Activated CD4-positive, alpha-beta T cell treated with anti-CD3 and anti-CD28 coated beads, Interleukin-2, amount 50 U/mL, for 1 hour (primary cell): ENCODE results near the gene RNU1-3.
"Not testable (repeated sequence)": the region's sequence is repeated elsewhere in the genome, so short reads cannot be mapped to it uniquely, and the experiment has no call there.

Experiments
- DNase-seq: peaks from one replicate; pipeline ENCODE4 v3.0.0-alpha.2; 2020

Gene RNU1-3

DNA sequence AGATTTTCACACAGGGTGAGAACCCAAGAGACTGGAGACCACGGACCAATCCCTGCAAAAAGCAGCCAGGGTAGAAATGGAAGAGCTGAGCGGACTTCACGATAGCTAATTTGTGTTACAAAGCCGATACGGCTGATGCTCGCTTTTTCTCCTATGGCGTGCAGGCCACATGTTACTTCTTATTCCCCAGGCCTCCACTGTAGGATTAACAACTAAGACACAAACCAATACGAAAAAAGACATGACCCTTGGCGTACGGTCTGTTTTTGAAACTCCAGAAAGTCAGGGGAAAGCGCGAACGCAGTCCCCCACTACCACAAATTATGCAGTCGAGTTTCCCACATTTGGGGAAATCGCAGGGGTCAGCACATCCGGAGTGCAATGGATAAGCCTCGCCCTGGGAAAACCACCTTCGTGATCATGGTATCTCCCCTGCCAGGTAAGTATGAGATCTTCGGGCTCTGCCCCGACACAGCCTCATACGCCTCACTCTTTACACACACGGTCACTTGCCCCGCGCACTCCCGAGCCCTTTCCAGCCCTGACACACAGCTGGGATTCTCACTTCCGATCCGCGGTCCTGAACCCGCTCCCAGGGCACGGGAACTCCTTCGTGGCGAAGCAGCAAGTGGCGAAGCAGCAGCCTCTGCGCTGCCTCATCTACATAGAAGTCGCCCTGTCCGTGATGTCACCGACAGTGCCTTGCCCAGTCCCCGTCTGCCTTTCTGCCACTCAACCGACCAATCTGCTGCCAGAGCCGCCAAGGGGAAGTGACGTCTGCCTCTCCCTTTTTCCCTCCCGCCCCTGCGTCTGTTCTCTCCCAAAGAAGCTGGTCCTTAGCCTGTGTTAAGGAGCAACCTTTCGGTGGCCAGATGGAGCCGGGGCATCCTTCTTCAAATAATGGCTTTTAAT, at the start of gene RNU1-3:
TSS of gene RNU1-3 (minus strand) at position 447 of the 912 bp plus-strand sequence.
- DNase-seq = not testable (repeated sequence)

DNA sequence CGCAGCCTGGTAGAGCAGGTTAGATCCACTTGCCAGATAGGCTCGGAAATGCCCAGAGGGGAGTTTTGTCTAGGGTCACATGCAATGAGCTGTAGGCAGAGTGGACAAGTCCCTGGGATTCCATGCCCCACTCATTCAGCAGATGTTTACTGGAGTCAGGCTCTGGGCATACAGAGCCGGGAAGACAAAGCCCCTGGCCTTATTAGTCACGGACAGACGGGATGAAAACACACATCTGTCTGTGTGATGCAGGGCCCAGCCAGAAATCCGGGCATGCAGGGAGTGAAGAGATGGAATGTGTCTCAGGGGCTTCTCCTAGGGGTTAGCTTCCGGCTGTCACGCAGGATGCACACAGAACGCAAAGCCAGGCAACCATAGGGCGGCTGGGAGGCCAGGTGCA, 46.7 kb upstream of the RNU1-3 start:
- not testable (repeated sequence) for DNase-seq

DNA sequence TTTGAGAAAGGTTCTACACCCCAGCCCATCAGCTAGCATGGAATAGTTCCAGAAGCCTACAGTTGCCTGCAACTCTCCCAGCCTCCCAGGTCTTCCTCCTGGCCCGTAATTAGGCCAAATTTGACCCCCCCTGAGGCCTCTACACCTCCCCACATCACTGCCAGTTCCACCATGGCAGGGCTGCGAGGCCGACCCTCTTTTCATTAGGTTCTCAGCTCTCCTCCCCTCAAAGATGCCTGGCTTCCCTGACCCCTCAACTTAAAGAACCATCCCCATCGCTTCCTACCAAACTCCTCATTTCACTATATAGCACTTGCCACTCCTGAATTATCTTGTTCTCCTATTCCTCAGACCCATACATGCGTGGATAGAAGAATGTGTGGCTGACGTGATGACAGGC, 46.2 kb upstream of the RNU1-3 start:
- DNase-seq = not testable (repeated sequence)

DNA sequence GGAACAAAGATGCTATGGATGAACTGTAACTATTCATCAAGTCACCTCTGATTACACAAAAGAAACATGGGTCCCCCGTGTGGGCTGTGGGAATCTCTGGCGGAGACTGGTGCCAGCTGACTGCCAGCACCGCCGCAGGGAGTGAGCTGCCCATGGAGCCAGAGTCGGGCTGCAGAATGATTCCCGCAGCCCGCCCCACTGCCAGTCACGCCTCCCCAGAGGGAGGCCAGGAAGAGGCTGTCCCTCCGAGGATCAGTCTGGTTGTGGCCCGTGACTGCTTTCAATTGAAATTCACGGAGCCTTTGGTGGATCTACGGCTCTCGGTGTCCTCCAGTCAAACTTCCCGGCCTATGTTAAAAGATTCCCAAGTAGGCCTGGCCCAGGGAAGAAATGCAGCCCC, 45.8 kb upstream of the RNU1-3 start:
- DNase-seq = not testable (repeated sequence)

DNA sequence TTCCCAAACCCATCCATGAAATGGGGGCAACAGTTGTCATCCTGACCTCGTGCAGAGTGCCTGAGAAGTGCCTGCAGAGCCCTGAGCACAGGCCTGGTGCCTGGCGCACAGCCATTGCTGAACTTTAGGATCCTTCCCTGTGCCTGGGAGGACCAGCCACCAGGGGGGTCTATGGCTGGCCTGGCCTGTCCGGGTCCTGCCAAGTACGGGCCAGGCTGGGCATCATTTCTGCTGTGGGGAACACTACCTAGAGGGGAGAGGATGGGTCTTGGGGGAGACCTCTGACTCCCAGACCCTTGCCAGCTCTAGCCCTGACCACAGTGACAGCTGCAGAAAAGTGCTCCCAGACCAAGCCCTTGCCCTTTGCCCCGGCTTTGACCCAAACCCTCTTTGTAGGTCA, 45.4 kb upstream of the RNU1-3 start:
- not testable (repeated sequence) for DNase-seq

DNA sequence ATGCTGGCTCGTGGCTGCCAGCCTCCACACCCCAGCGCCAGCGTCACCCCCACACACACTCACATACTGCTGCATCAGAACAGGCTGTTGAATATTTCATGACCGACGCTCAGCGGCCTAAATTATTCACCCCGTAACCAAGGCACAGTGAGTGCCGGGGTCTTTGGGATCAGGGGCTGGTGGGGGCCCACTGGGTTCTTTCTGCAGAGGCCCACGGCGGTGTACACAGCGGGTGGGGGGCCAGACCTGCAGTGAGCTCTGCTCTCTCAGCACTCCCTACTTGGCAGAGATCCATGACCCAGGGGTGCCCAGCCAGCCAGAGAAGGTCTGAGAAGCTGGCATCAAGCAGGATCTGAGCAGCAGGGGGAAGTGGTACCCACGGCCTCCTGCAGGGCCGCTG, 43.9 kb upstream of the RNU1-3 start:
- DNase-seq = not testable (repeated sequence)

DNA sequence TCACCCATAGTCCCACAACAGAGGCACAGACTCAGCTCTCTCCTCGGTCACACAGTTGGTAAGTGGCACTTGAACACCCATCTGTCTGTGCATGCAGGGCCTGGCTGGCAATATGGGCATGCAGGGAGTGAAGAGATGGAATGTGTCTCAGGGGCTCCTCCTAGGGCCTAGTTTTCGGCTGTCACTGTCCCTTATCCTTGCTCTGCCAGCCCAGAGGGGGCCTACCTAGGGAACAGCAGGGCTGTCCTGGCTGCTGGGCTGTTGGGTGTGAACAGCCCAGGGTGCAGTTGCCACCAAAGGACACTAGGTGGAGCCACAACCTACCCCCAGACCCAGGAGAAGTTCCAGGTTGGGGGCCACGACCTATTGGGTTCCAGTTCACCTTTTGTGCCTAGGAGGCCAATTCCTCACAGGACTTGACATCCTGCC, 42.9 kb upstream of the RNU1-3 start:
- DNase-seq = peak; percentile 54

DNA sequence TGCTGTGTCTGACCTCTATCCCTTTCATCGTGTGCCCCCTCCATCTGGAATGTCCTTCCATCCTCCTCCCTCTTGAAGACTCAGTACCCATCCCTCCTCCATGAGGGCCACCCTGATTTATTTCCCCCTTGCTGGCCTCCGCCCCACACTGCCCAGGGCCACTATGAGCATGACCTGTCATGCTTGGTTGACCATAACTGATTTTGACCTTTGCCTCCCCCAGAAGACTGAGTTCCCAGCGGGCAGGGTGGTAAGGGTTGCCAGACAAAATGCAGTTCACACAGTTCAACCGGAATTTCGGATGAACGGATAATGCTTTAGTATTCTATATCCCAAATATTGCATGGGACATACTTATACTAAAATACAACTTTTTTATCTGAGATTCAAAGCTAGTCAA, 42.0 kb upstream of the RNU1-3 start:
- DNase-seq = not testable (repeated sequence)

DNA sequence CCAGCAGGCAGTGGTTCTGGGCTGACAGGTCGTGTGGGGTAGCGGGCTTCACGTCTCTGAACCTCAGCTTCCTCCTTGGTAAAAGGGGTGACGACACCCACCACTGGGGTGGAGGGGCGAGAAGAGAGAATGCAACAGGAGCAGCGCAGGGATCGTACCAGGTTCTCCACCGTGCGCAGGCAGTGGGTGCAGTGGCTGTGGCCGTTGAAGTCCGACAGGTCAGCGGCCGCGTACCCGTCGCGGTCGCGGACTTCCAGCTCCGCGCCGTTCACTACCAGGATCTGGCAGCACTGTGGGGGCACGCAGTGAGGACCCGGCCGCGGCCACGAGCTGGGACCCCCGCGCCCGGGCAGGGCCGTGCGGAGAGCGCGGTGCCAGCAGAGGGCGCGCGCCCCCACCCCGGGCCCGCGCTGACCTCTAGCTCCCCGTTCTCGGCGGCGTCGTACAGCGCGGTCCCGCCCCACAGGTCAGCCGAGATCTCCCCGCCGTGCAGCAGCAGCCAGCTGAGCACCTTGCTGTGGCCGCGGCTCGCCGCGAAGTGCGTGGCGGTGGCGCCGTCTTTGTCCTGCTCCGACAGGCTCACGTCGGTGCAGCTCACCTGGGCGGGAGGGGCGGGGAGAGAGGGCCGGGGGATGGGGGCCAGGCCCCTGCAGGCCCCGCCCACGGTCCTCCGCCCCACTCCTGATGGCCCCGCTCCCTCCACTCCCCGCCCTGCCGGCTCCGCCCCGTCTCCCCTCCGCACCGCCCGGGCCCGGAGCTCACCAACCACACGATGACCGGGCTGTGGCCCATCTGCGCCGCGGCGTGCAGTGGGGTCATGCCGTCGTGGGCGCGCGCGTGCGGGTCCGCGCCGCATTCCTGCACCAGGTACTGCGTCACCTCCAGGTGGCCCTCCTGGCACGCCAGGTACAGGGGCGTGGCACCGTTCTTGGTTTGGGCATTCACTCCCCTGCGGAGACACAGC, 40.7 kb upstream of the RNU1-3 start:
- not testable (repeated sequence) for DNase-seq

DNA sequence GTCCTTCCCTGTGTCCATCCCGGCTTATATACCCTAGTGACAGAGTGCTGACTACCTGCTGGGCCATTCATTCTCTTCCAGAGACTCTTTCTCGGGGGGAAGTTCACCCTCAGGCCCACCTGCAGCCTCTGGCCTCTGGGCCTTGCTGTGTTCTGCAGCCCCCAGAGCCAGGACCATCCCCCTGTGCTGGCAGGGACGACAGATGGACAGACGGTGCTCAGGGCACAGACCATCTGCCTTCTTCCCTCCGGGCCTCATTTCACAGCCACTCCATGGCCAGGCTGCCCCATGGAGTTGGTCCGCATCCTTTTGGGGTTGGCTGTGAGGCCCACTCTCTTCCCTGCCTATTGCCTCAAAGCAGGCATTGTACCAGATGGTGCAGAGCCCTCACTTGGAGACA, 39.6 kb upstream of the RNU1-3 start:
- not testable (repeated sequence) for DNase-seq

DNA sequence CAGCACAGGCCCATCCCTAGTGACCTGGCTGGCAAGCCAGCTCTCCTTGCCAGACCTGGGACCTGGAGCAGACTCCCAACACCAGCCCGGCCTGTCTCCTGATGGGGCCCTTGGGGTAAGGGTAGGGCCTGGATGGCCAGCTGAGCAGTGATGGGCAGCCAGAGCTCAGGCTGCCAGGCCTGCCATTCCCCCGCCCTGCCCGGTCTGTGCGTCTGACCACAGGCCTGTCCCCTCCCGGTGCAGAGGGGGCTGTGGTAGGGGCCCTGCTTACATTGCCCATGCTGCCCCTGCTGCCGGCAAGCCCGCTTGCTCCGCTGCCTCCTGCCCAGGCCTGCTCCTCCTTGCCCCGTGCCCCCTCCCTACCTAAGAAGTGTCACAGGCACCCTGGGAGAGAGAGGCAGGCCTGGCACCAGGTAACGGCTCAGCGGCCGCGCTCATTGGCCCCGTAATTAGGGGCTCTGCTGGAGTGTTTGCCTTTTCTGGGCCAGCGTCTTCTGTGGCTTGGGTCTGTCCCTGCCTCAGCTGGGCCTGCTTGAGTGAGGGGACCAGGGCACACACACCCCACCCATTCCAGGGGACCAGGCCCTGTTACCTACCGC, 37.9 kb upstream of the RNU1-3 start:
- DNase-seq = not testable (repeated sequence)

DNA sequence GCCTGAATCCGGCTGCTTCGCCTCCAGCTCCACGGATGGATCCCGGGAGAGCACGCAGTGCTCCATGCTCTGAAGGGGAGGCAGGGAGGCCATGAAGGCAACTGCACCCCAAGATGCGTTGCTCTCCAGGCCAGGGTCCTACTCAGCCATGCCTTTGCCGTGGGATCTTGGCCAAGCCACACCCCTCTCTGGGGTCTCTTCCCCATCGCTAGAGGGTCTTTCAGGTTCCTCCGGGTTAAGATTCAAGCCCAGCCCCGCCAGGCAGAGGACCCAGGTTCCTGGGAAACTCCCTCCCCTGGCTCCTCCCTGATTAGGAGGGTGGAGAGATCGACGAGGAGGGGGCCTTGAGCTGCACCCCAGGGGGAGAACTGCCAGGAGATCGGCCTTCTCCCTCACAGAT, 37.3 kb upstream of the RNU1-3 start:
- DNase-seq = not testable (repeated sequence)

DNA sequence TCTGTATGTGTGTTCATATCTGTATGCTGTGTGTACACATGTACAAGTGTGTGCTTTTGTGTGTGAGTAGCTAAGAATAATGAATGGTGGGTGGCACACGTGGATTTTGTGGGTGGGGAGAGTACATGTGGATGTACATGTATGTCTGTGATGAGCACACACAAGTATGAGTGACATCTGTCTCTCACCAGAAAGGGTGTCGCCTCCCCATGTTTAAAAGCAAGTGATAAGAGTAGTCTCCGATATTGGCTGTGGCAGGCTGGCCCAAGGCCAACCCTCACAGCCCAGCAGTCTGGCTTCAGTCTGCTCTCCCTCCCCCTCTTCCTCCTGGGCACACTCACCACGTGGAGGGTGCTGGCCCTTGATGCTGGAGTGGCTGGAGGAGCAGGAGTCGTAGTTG, 36.9 kb upstream of the RNU1-3 start:
- DNase-seq = not testable (repeated sequence)

DNA sequence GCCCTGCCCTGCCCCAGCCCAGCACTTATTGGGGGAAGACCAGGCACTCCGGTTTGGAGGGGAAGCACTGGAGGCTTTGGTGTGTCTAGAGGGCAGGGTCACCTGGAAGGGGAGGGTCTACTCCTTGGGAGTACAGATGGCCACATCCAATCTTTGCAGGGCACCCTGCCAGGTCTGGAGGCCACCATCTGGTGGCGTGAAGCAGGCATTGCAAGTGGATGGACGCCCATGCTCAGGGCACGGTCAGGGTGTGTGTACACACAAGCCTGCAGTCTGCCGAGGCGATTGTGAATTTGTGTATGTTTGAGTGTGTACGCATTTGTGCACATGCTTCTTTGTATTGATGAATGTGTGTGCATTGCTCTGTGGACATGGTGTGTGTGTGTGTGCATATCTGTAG, 36.4 kb upstream of the RNU1-3 start:
- DNase-seq = not testable (repeated sequence)

DNA sequence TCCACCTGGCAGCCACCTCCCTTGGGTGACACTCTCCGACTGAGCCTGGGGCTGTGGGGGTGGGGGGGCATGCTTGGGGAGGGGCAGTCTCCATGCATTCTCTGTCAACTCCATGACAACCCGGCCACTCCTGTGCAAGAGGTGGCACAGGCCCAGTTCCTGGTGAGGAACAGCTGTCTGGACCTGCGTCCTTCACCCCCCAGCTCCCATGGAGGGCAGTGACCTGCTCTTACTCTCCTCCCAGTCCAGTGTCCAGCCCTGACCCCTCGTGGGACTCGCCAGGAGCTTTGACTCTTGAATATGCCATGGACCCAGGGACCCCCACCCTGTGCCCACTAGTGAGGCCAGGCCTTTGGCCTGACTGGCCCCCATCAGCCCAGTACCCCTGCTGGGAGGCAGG, 35.5 kb upstream of the RNU1-3 start:
- not testable (repeated sequence) for DNase-seq

DNA sequence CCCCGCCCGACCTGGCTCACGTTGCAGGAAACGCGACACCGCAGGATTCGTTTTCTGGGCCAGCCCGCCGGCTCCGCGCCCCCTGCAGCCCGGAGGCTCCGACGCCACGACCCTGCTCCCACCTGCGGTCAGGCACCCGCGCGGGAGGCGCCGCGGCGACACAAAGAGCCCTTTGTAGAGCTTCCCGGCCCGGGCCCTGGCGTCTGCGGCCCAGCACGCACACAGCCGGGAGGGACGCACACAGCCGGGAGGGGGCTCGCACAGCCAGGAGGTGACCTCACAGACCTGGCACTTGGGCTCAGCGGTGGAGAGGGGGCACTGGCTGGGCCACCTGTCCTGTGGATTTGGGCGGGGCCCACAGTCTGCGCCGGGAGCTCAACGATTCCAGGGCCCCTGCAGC, 34.4 kb upstream of the RNU1-3 start:
- not testable (repeated sequence) for DNase-seq

DNA sequence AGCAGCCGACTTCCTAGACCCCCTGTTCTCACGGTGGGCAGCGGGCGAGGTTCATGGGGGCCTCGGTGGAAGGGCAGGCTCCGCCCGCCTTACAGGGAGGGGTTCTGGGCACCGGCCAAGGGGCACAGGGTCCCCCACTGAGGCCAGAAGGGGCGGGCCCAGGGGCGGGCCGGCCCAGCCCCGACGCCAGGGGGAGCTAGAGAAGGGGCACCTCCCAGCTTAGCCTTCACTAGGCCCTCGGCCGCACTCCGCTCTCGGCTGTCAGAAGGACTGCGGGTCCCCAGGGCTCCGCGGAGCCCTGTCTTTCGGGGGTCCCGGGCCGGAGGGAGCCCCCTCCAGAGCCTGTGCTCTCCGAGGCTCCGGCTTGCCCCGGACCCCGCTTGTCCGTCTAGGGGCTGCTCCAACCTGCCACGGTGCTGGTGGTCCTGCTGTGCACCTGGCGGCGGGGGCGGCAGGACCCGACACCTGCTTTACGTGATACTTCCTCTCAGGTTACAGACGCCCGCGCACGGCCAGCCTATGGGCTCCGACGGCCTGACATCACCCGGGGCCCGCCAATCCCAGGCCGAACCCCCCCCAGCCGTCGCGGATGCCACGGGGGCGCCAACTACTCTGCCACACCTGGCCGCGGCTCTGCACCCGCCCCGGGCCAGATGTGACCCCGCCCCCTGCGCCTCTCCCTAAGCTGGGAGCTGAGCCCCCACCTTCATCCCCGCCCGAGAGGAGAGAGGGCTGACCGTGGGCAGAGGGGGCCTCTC, 33.6 kb upstream of the RNU1-3 start:
- not testable (repeated sequence) for DNase-seq

DNA sequence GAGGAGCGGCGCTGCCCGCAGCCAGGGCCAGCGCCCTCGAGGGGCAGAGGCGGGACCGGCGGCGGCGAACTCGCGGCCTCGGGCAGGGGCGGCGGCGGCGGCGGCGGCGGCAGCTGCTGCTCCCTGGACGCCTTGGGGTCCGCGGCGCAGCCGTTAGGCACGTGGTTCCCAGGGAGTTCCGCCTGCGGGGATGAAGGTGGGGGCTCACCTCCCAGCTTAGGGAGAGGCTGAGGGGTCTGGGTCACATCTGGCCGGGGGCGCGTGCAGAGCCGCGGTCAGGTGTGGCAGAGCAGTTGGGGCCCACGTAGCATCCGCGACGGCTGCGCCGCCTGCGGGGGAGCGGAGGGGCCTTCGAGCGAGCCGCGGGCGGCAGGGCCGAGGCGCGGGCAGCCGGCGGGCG, 32.7 kb upstream of the RNU1-3 start:
- DNase-seq = not testable (repeated sequence)

DNA sequence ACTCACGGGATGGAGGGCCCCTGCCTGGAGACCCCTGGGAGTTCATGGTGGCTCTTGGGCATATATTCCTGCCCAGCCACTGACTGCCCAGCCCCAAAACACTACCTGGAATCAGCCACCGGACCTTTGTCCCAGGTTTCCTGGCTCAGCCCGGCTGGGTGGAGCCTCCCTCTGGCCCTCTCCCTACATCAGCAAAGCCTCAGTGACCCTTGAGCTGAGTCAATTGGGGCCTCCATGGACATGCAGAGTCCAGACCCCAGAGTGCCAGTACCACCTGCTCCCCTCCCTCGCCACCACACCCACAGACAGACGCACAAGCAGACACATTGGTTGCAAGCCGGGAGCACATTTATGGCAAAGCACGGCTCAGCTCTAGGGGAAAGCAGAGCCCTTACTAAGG, 30.4 kb upstream of the RNU1-3 start:
- DNase-seq = not testable (repeated sequence)

DNA sequence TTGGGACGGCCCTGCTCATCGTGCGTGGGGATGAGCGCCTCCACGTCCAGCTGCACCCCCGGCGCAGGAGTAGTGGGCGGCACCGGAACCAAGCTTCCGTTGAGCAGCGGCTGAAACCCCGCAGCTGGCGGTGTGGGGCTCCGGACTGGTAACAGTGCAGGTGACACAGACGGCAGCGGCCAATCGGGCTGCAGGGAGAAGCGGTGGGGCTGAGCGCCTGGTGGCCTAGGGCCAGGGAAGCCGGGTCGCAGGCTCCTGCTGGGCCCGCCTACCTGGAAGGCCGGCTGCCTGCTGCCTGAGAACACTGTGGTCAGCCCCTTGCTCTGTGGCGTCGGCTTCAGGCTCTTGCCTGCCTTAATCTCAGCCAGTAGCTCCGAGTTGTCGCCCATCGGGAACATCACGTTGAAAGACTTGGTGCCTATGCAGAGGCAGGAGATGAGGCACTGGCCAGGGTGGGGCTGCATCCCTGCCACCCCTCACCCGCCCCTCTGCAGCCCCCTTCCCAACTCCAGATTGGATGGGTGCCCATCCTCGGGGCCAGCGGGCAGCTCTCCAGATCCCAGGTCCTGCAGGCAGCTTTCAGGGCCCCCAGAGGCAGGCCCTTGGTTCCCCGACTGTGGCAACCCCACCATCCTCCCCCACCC, 29.9 kb upstream of the RNU1-3 start:
- not testable (repeated sequence) for DNase-seq

DNA sequence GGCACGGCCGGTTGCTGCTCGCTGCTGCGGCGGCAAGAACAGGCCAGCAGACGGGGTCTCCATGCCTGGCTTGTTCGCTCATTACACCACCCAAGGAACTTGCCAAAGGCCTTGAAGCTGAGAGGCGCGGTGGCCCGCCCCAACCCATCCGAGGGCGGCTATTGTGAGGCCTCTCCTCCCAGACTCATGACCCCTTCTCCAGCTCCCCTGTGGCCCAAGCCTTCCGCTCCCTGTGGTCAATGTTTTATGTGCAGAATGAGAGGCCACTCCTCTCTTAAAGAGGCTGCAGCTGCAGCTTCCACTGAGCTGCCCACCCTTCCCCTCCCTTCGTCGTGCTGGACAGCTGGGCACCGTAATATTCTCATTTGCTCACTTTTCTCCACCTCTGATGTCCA, 27.6 kb upstream of the RNU1-3 start:
- DNase-seq = not testable (repeated sequence)
